ENCODE data around the gene MPST.

- no peak for TF ChIP-seq CTCF (IDR thresholded peaks at IDR 0.05; ENCODE audit: low read depth, low read length, poor library complexity, severe bottlenecking)
- TF ChIP-seq EZH2phosphoT487 (IDR thresholded peaks at IDR 0.05; ENCODE audit: borderline replicate concordance, low read length) = no peak
These were observed 594 bp downstream of the MPST start for GRCh38 chr22:37020192-37020479.
